HEK293 (cell line): ENCODE measurements around the gene AP3B1.

ENCODE experiments used
- CTCF ChIA-PET: fragments of 350-600 bp; formaldehyde crosslinking; extraction: SDS; loops from one replicate; lab custom pipeline; 2021; ENCODE audit warnings: antibody characterized with exemption; lab: Yijun Ruan, JAX
- POLR2A ChIA-PET: fragments of 300-600 bp; formaldehyde crosslinking; extraction: SDS; loops from one replicate; lab custom pipeline; 2020; ENCODE audit warnings: antibody characterized with exemption, inconsistent platforms; lab: Yijun Ruan, JAX
- H3K27ac ChIP-seq: fragments of 200-500 bp; sonication (Bioruptor generic); 2 replicates; pipeline ENCODE4 v1.5.1; 2014; ENCODE audit warnings: low read depth, low read length, control low read depth, inconsistent platforms; ENCODE audit errors: extremely low read depth
- H3K36me3 ChIP-seq, 2 experiments: fragments of 200-500 bp in 1 of 2; sonication (Bioruptor generic) in 1 of 2; 1 replicate in 1 of 2; 2 replicates in 1 of 2; pipeline ENCODE4 v1.5.1; 2014 to 2017; ENCODE audit warnings: inconsistent platforms in 2 of 2, low read length in 2 of 2; ENCODE audit not compliant: control insufficient read depth in 2 of 2, insufficient read depth in 1 of 2
- H3K4me1 ChIP-seq: fragments of 200-500 bp; sonication (Bioruptor generic); 2 replicates; pipeline ENCODE4 v1.5.1; 2014; ENCODE audit warnings: mild to moderate bottlenecking, low read length, inconsistent platforms; ENCODE audit not compliant: control insufficient read depth, insufficient read depth
- H3K4me3 ChIP-seq: 2 replicates; pipeline ENCODE4 v1.5.1; 2011; ENCODE audit warnings: low read depth, mild to moderate bottlenecking, control low read depth, low read length, moderate library complexity
- H3K9me3 ChIP-seq: fragments of 200-500 bp; sonication (Bioruptor generic); 2 replicates; pipeline ENCODE4 v1.5.1; 2014; ENCODE audit warnings: low read depth, low read length, inconsistent platforms; ENCODE audit not compliant: control insufficient read depth, insufficient read depth
- ATF2 ChIP-seq: fragments of 450-650 bp; formaldehyde crosslinking; IDR thresholded peaks from 2 replicates; pipeline ENCODE4 v1.5.1; 2016; ENCODE audit warnings: missing biosample characterization, missing genetic modification characterization, low read depth
- BCL6B ChIP-seq: fragments of 450-650 bp; formaldehyde crosslinking; IDR thresholded peaks from 2 replicates; pipeline ENCODE4 v1.5.1; 2017; ENCODE audit warnings: missing biosample characterization, missing genetic modification characterization
- GLI2 ChIP-seq: fragments of 450-650 bp; formaldehyde crosslinking; IDR thresholded peaks from 2 replicates; pipeline ENCODE4; 2017; ENCODE audit warnings: missing biosample characterization, missing genetic modification characterization, low read depth, borderline replicate concordance
- IKZF3 ChIP-seq: fragments of 450-650 bp; IDR thresholded peaks from 2 replicates; pipeline ENCODE4 v1.5.0; 2018; ENCODE audit warnings: missing biosample characterization, mild to moderate bottlenecking, missing genetic modification characterization, moderate library complexity
- KLF10 ChIP-seq: fragments of 450-650 bp; IDR thresholded peaks from 2 replicates; pipeline ENCODE4 v1.5.1; 2018; ENCODE audit warnings: missing biosample characterization, mild to moderate bottlenecking, missing genetic modification characterization
- PRDM6 ChIP-seq: fragments of 450-650 bp; formaldehyde crosslinking; IDR thresholded peaks from 2 replicates; pipeline ENCODE4 v1.5.1; 2017; ENCODE audit warnings: missing biosample characterization, missing genetic modification characterization
- SP7 ChIP-seq: fragments of 450-650 bp; formaldehyde crosslinking; IDR thresholded peaks from 2 replicates; pipeline ENCODE4 v1.5.1; 2016; ENCODE audit warnings: missing biosample characterization, missing genetic modification characterization
- TCF7L2 ChIP-seq: IDR thresholded peaks from 2 replicates; pipeline ENCODE4 v1.6.1; 2011; ENCODE audit warnings: low read depth, mild to moderate bottlenecking, inconsistent platforms, low read length, moderate library complexity, borderline replicate concordance
- TSHZ1 ChIP-seq: fragments of 450-650 bp; formaldehyde crosslinking; IDR thresholded peaks from 2 replicates; pipeline ENCODE4 v1.5.1; 2016; ENCODE audit warnings: missing biosample characterization, missing genetic modification characterization, borderline replicate concordance
- ZBTB17 ChIP-seq: fragments of 450-650 bp; formaldehyde crosslinking; IDR thresholded peaks from 2 replicates; pipeline ENCODE4 v1.5.1; 2016; ENCODE audit warnings: missing biosample characterization, missing genetic modification characterization
- ZBTB21 ChIP-seq: fragments of 450-650 bp; formaldehyde crosslinking; IDR thresholded peaks from 2 replicates; pipeline ENCODE4 v1.5.1; 2017; ENCODE audit warnings: missing biosample characterization, missing genetic modification characterization
- ZEB2 ChIP-seq: fragments of 450-650 bp; formaldehyde crosslinking; IDR thresholded peaks from 2 replicates; pipeline ENCODE4 v1.5.1; 2016; ENCODE audit warnings: missing biosample characterization, missing genetic modification characterization
- ZNF184 ChIP-seq: fragments of 450-650 bp; IDR thresholded peaks from 2 replicates; pipeline ENCODE4 v1.5.1; 2018; ENCODE audit warnings: missing biosample characterization, mild to moderate bottlenecking, missing genetic modification characterization
- ZNF335 ChIP-seq: fragments of 450-650 bp; formaldehyde crosslinking; conservative IDR thresholded peaks from 2 replicates; pipeline ENCODE4 v1.5.1; 2016; ENCODE audit warnings: missing biosample characterization, missing genetic modification characterization
- ZNF629 ChIP-seq: fragments of 450-650 bp; formaldehyde crosslinking; IDR thresholded peaks from 2 replicates; pipeline ENCODE4 v1.5.1; 2017; ENCODE audit warnings: missing biosample characterization, missing genetic modification characterization
- ZNF664 ChIP-seq: fragments of 450-650 bp; formaldehyde crosslinking; IDR thresholded peaks from 2 replicates; pipeline ENCODE4 v1.5.1; 2016; ENCODE audit warnings: missing biosample characterization, missing genetic modification characterization
- ZNF677 ChIP-seq: fragments of 450-650 bp; IDR thresholded peaks from 2 replicates; pipeline ENCODE4 v1.5.0; 2018; ENCODE audit warnings: missing biosample characterization, mild to moderate bottlenecking, missing genetic modification characterization, moderate library complexity
- ZNF830 ChIP-seq: fragments of 450-650 bp; IDR thresholded peaks from 2 replicates; pipeline ENCODE4 v1.5.0; 2018; ENCODE audit warnings: missing biosample characterization, missing genetic modification characterization, low read depth, mild to moderate bottlenecking, moderate library complexity
- ZSCAN30 ChIP-seq: fragments of 450-650 bp; IDR thresholded peaks from 2 replicates; pipeline ENCODE4 v1.5.1; 2018; ENCODE audit warnings: missing biosample characterization, mild to moderate bottlenecking, missing genetic modification characterization, moderate library complexity

The AP3B1 gene

GRCh38 chr5:78005021-78005785 lies 289.3 kb downstream of the AP3B1 start:
- Histone ChIP-seq H3K4me1 (peaks cover 8% of the 10 kb centered on the region), H3K27ac (no peak overlapping the region), H3K4me3 (no peak overlapping the region), H3K9me3 (no peaks in the 10 kb centered on the region), H3K36me3 (no peaks in the 10 kb centered on the region)
- ChIA-PET POLR2A (no interaction called here), CTCF (interaction anchor here (0.6 kb wide), 1 partner anchor 482 kb away, joined by 4 read pairs; no protein-coding TSS in a partner anchor)
- TF ChIP-seq ZNF184 = 0 out of 2 replicates have a peak, but pooled peaks have one; percentile 10
- peak; percentile 75 for TF ChIP-seq ZNF629 (tag by site-specific recombination)
- TF ChIP-seq SP7 (tag by site-specific recombination) = peak; percentile 97
- TF ChIP-seq BCL6B (tag by site-specific recombination) = peak; percentile 45; the same call in 1 of the 2 replicates
- TF ChIP-seq ATF2 (tag by site-specific recombination) = peak; percentile 80
- 0 out of 2 replicates have a peak, but pooled peaks have one; percentile 17 for TF ChIP-seq ZNF335 (tag by site-specific recombination)
- peak; percentile 55; the same call in 1 of the 2 replicates for TF ChIP-seq GLI2 (tag by site-specific recombination)
- TF ChIP-seq KLF10 (tag by site-specific recombination) = 0 out of 2 replicates have a peak, but pooled peaks have one; percentile 15
- TF ChIP-seq ZNF664 (tag by site-specific recombination) = no peak
- TF ChIP-seq TSHZ1 (tag by site-specific recombination) = no peak
- 0 out of 2 replicates have a peak, but pooled peaks have one; percentile 46 for TF ChIP-seq ZBTB21 (tag by site-specific recombination)
- peak; percentile 68 for TF ChIP-seq ZEB2 (tag by site-specific recombination)
- 0 out of 2 replicates have a peak, but pooled peaks have one; percentile 27 for TF ChIP-seq TCF7L2
- no peak for TF ChIP-seq ZNF677 (tag by site-specific recombination)
- TF ChIP-seq ZBTB17 (tag by site-specific recombination) = peak; percentile 69; the same call in 1 of the 2 replicates
- TF ChIP-seq IKZF3 (tag by site-specific recombination) = peak; percentile 69
- no peak for TF ChIP-seq ZNF830 (tag by site-specific recombination)
- TF ChIP-seq ZSCAN30 = no peak
- peak; percentile 82 for TF ChIP-seq PRDM6 (tag by site-specific recombination)
